DND-41 (cell line): ENCODE data around the gene SNAPC1.
"Not testable (repeated sequence)": the region's sequence is repeated elsewhere in the genome, so short reads cannot be mapped to it uniquely, and the experiment has no call there.

Experiments used
- ATAC-seq: fragments of 200-7000 bp; cut with Tn5 transposase; 3 replicates; pipeline ENCODE4 v1.9.1; 2021; ENCODE audit warnings: low read depth; ENCODE audit not compliant: insufficient read depth
- DNase-seq: peaks from one replicate; pipeline ENCODE4 v3.0.0-alpha.2; 2020
- H2AFZ ChIP-seq: 2 replicates; pipeline ENCODE4 v1.6.0; 2012; ENCODE audit warnings: low read depth, low read length
- H3K27ac ChIP-seq: 2 replicates; pipeline ENCODE4 v1.5.1; 2012; ENCODE audit warnings: low read length, inconsistent platforms
- H3K27me3 ChIP-seq: fragments of 200-600 bp; sonication (generic); 2 replicates; pipeline ENCODE4 v1.6.0; 2012; ENCODE audit warnings: low read length, mild to moderate bottlenecking, inconsistent platforms; ENCODE audit not compliant: insufficient read depth, poor library complexity
- H3K36me3 ChIP-seq: 2 replicates; pipeline ENCODE4 v1.5.1; 2012; ENCODE audit warnings: low read length, inconsistent platforms; ENCODE audit not compliant: insufficient read depth
- H3K4me1 ChIP-seq: 2 replicates; pipeline ENCODE4 v1.5.1; 2012; ENCODE audit warnings: mild to moderate bottlenecking, low read length; ENCODE audit not compliant: insufficient read depth
- H3K4me2 ChIP-seq: 2 replicates; pipeline ENCODE4 v1.6.0; 2012; ENCODE audit warnings: mild to moderate bottlenecking, moderate library complexity, low read length, inconsistent platforms; ENCODE audit not compliant: insufficient read depth
- H3K4me3 ChIP-seq, 2 experiments: fragments of 200-600 bp in 1 of 2; shearing (Covaris generic) in 1 of 2; 2 replicates each; pipeline ENCODE4 v1.5.1; 2012 to 2016; ENCODE audit warnings: inconsistent platforms in 2 of 2, low read length in 2 of 2, mild to moderate bottlenecking in 2 of 2, low read depth in 1 of 2, moderate library complexity in 1 of 2
- H3K79me2 ChIP-seq: 2 replicates; pipeline ENCODE4 v1.6.0; 2012; ENCODE audit warnings: low read length, inconsistent platforms; ENCODE audit not compliant: insufficient read depth
- H3K9ac ChIP-seq: 2 replicates; pipeline ENCODE4 v1.6.0; 2012; ENCODE audit warnings: low read depth, mild to moderate bottlenecking, inconsistent platforms, low read length, moderate library complexity
- H3K9me3 ChIP-seq: 2 replicates; pipeline ENCODE4 v1.5.1; 2012; ENCODE audit warnings: low read length, moderate library complexity, mild to moderate bottlenecking, inconsistent platforms; ENCODE audit not compliant: insufficient read depth, severe bottlenecking
- H4K20me1 ChIP-seq: 2 replicates; pipeline ENCODE4 v1.6.0; 2012; ENCODE audit warnings: low read length; ENCODE audit not compliant: insufficient read depth
- CTCF ChIP-seq: IDR thresholded peaks from 2 replicates; pipeline ENCODE4 v1.5.1; 2012; ENCODE audit warnings: borderline replicate concordance, low read length, moderate library complexity, mild to moderate bottlenecking; ENCODE audit not compliant: poor library complexity, severe bottlenecking; ENCODE audit errors: extremely low read depth
- EZH2 ChIP-seq: IDR thresholded peaks from 3 replicates; pipeline ENCODE4 v1.6.1; 2012; ENCODE audit warnings: borderline replicate concordance, low read depth, mild to moderate bottlenecking, moderate library complexity, low read length, inconsistent platforms; ENCODE audit not compliant: severe bottlenecking

Gene SNAPC1

GRCh38 chr14:61752626-61753025 is 9.6 kb upstream of the SNAPC1 start:
- DNase-seq, result no peak
- H3K79me2 ChIP-seq, result no peaks in the 10 kb centered on the region
- H3K36me3 ChIP-seq, result peaks cover 10% of the 10 kb centered on the region; the same call in 1 of the 2 replicates
- H3K9me3 ChIP-seq, result no peaks in the 10 kb centered on the region
- H3K27me3 ChIP-seq, result no peaks in the 10 kb centered on the region
- H3K4me1 ChIP-seq, result no peaks in the 10 kb centered on the region
- ATAC-seq, result no peak
- no peaks in the 10 kb centered on the region for H4K20me1 ChIP-seq
- no peak overlapping the region for H3K4me2 ChIP-seq
- H3K4me3 ChIP-seq, result no peak overlapping the region
- no peak overlapping the region for H2AFZ ChIP-seq
- no peak overlapping the region for H3K27ac ChIP-seq
- H3K9ac ChIP-seq, result no peak overlapping the region
- TF ChIP-seq EZH2 (no peak), CTCF (no peak)

DNA sequence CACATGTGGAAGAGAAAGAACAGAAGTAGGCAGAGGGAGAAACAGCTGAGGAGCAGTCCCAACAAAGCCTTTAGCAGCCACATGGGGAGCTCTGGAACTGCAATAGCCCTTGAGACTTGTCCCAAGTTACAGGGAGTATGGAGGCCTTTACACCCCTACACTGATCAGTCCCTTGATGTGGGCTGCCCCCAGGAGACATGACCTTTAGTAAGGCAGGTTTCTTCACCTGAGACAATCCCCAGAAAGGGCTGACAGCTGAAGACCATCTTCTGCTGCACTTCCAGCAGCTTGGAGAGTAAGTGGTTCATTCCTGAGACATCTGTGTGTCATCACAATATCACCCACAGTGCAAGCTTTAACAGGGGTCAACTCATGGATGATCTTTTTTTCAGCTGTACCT is 8.6 kb upstream of the SNAPC1 start:
- Histone ChIP-seq H3K4me2 (no peak overlapping the region), H3K27me3 (no peaks in the 10 kb centered on the region), H2AFZ (no peak overlapping the region), H3K4me1 (no peaks in the 10 kb centered on the region), H3K9me3 (no peaks in the 10 kb centered on the region), H3K36me3 (peaks cover 3% of the 10 kb centered on the region; the same call in 1 of the 2 replicates), H3K9ac (no peak overlapping the region), H3K79me2 (no peaks in the 10 kb centered on the region), H3K4me3 (no peak overlapping the region), H3K27ac (no peak overlapping the region), H4K20me1 (no peaks in the 10 kb centered on the region)
- DNase-seq (no peak), ATAC-seq (peak; percentile 24; the same call in 1 of the 3 replicates)
- TF ChIP-seq EZH2 (no peak), CTCF (peak; percentile 25)

DNA sequence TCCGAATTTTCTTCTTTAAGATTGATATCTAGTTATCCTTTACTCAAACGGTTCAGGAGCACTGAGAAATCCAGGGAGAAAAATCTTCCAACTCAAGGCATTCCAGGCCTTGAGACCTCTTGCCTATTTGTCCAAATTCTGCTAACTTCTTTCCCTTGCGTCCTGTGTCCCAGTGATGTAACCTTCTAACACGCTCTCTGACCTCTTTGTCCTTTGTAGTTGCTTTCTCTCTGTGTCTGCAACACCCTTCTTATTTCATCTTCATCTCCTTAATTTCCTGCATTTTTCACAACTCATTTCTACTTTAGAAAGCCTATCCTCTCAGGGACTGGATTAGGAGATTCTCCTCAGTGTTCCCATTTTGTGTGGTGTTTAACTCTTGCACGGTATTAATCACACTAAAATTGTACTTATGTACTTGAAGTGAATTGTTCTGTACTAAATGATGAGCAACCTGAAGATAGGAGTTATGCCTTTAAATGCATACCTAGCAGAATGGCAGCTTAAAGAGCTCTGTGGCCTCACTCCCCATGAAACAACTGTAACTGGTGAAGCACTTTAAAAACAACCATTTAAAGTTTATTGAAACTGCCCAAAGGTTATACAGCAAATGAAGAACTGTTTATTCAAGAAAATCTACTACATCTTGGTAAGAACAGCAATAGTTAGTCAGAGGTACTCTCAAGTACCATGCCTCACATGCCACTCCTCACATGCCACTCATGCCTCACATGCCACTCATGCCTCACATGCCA is 7.4 kb upstream of the SNAPC1 start:
- Histone ChIP-seq H3K36me3 (no peaks in the 10 kb centered on the region), H3K4me1 (no peaks in the 10 kb centered on the region), H3K4me3 (no peak overlapping the region), H3K27ac (no peak overlapping the region), H4K20me1 (no peaks in the 10 kb centered on the region), H3K27me3 (no peaks in the 10 kb centered on the region), H3K9ac (no peak overlapping the region), H3K79me2 (no peaks in the 10 kb centered on the region), H3K4me2 (no peak overlapping the region), H3K9me3 (no peaks in the 10 kb centered on the region), H2AFZ (no peak overlapping the region)
- DNase-seq (no peak), ATAC-seq (no peak)
- TF ChIP-seq EZH2, result no peak
- no peak for TF ChIP-seq CTCF

- not testable (repeated sequence) for ATAC-seq, DNase-seq, H3K27ac ChIP-seq, H3K79me2 ChIP-seq, H3K9me3 ChIP-seq, H3K4me1 ChIP-seq, H3K4me3 ChIP-seq, H4K20me1 ChIP-seq, H3K27me3 ChIP-seq, H3K4me2 ChIP-seq, H2AFZ ChIP-seq, H3K9ac ChIP-seq, H3K36me3 ChIP-seq
Observed at GRCh38 chr14:61755382-61755742, 6.9 kb upstream of the SNAPC1 start.
